ENCODE results near the gene CITED4.

The CITED4 gene

GRCh38 chr1:40834968-40835545 lies 27.1 kb downstream of the CITED4 start:
- DNase-seq (ENCODE audit: low read depth in 3 of 3) = no peak

GRCh38 chr1:40833979-40834378 lies 28.2 kb downstream of the CITED4 start:
- DNase-seq (ENCODE audit: low read depth in 3 of 3) = no peak

DNA sequence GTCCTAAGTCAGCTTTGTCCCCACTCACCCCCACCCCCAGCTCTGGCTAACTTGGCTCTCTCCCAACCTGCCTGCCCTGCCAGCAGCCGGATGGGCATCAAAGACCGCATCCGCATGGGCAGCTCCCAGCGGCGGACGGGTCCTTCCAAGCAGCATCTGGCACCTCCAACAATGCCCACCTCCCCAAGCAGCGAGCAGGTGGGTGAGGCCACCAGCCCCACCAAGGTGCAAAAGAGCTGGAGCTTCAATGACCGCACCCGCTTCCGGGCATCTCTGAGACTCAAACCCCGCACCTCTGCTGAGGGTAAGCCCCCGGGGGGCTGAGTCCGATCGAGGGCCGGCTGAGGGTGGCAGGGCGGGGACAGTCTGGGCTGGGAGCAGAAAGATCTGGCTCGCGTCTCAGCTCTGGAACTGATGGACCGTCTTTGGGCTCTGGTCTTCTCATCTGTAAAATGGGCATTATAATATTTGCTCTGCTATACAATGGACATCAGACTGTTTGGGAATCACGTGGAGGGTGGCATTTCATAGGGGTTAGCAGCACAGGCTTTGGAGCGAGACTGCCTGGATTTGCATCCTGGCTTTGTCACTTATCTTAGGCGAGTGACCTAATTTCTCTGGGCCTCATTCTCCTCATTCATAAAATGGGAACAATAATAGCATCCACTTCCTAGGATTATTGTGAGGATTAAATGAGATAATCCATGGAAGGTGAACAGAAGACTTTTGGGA lies 31.0 kb downstream of the CITED4 start:
- no peak for DNase-seq (ENCODE audit: low read depth in 3 of 3)

DNA sequence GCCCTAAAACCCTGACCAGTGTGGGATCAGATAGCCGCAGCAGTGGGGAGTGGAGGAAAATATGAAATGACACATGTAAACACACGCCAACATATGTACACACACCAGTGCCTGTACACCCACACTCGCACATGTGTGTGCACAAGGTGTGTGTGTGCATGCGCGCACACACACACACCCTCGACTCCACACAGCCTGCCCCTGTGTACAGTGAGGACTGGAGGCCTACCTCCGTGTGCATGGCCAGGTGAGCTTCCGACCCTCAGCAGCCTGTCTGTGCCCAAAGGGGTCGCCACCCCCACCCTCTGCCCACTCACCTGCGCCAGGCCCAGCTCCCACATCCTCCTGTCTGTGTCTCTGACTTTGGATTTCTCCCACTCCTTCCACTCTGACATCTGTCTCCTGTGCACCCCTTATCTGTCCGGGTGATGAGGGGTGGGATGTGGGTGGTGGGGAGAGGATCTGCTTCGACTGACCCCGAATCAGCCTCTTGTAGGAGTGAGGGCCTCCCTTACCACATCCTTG lies 31.7 kb downstream of the CITED4 start:
- DNase-seq (ENCODE audit: low read depth in 3 of 3) = no peak

- DNase-seq (ENCODE audit: low read depth in 3 of 3) = no peak
Measured at GRCh38 chr1:40829631-40830245, 32.4 kb downstream of the CITED4 start.

DNA sequence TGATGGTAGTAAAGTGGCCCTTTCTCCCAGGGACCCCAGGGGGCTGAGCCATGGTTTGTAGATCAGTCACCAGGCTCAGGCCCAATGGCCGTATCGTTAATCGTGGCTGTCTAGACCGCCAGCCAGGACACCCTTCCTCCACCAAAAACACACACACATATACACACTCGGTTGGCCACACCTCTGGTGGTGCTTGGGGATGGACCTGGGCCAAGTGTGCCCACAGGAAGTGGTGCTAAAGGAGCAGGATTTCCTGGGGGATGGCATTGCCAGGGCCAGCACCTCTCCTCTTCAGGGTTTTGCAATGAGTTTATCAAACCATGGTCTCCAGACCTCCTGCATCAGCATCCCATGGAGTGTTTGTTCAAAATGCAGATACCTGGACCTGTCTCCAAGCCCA lies 36.2 kb downstream of the CITED4 start:
- no peak for DNase-seq (ENCODE audit: low read depth in 3 of 3)

DNA sequence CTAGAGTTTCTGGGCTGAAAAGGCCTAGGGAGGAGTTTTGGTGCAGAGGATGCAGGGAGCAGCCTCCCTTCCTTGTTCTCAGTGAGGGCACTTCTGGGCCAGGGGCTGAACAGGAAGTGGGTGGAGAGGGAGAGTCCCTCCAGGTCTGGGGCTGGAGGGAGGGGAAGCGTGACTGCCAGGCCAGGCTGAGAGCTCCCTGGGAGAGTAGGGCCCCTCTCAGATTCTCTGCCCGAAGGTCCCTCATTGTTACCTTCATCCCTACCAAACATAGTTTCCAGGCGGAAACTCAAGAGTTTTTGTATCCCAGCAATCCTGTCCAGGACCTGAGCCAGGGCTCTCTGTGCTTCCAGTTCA lies 36.8 kb downstream of the CITED4 start:
- no peak for DNase-seq (ENCODE audit: low read depth in 3 of 3)

DNA sequence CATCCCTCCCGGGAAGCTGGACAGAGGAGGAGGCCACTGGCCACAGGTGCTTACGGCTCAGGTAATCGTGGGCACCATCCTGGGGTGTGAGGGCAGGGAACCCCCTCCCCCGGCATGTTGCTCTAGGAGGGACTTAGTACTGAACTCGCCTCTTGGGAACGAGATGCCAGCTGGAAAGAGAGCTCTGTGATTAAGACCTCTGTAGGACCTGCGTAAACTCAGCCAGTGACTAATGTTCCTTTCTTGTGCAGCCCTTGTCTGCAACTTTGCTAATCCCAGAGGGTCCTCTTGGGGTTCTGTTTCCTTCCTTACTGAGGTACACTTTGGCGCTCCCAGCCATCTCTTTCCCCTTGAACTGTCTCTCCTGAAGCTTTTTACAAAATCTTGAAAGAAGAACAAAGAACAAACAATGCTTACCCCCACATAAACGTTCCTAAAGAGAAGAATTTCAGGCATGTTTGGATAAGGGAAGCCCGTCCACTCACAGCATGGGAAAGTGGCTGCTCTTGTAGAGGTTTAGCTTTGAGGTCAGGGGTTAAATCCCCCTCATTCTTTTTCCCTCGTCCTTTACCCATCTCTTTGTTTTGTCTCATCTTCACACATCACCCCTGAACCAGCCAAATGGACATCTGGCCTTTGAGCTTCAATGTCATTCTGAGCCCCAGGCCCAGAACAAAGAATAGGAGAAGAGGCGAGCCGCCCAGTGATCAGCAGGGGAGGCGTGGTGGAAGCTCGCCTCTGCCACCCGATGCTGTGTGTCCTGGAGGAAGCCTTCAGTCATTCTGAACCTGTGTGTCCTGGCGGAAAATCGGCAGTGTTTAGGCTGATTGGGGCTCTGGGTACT lies 37.4 kb downstream of the CITED4 start:
- DNase-seq (ENCODE audit: low read depth in 3 of 3) = no peak

DNA sequence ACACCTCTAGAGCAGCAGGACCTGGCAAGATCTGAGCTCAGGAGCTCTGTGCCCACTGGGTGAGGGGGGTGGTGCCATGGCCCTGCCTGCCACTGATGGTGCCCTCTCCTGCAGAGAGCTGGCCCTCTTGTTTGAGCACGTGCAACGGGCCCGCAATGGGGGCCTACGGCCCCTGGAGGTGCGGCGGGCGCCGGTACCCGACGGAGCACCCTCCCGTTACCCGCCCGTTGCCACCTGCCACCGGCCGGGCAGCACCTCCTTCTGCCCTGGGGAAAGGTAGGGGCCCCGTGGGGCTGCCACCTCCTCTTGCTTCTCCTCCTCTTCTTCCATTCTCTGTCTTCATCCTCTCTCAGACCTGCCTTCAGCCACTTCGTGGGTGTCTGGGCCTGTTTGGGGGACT lies 38.2 kb downstream of the CITED4 start:
- DNase-seq (ENCODE audit: low read depth in 3 of 3) = no peak

DNA sequence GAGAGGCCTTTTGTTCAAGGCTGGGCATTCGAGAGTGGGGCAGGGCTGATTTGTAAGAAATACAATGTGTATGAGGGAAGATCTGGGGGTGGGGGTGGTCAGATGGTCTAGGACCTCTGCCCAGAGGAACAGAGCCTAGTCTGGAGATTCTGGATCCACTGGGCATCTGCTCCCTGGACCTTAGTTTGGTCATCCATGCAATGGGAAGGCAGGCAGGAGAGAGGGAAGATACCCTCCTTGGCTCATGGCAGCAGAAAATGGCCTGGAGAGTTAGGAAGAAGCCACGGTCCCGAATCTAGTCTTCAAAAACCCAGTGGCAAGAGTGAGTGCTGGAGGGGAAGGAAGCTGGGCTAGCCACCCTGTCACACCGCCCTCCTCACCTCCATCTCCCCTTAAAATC lies 38.8 kb downstream of the CITED4 start:
- no peak for DNase-seq (ENCODE audit: low read depth in 3 of 3)

GRCh38 chr1:40822890-40823289 lies 39.3 kb downstream of the CITED4 start:
- no peak for DNase-seq (ENCODE audit: low read depth in 3 of 3)

DNA sequence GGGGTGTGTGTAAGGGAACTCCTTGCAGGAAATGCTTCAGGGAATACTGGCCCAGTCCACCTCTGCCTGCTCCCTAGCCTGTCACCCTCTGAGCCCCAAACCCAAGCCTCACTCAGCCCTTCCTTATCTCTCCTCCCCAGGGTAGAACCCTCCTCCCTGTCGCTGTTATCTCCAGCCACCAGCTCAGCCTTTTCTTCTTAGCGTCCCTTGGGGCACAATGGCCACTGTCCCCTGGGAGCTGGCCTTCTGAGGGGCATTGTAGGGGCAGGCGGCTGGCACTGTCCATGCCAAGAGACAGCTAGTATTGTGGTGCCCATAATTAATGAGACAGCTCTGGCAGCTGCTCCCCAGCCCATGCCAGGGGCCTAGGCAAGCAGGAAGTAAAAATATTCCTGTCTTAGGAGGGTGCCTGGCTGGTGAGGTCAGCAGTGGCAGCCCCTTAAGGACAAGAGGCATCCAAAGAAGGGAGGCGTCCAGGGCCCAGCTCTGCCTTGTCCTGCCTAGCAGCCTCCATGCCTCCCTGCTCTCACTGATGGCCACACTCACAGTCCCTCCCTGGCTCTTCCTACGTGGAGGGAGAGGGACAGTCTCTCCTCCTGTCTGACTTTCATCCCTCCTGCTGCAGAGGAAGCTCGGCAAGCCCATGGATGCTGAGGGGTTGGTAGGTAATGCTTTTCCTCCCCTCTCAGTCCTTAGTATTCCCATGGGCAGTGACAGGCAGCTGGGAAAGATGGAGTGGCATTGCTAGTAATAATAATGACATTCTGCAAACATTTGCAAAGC lies 41.1 kb downstream of the CITED4 start:
- DNase-seq (ENCODE audit: low read depth in 3 of 3) = no peak

DNA sequence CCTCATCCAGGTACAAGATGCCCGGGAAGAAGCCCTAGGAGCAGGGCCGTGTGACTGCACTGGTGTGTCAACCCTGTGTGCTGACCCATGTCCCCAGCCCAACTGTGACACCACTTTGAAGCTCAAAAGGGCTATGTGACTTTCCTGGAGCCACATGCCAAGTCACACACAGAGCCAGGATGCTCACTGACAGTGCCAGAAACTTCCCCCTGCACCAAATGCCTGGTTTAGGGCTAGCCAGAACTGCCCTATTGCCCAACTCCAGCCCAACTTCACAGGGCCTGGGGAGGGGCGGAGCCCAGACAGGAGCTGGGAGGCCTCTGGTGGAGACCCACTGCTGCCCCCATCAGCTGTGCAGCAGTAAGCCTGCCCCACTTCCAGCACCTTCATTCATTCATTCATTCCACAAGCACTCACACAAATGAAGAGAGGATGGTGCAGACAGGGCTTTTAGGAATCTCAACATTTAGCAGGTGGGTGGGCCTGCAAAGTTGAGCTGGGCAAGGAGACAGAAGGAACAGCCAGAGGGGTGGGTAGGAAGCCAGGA lies 41.8 kb downstream of the CITED4 start:
- no peak for DNase-seq (ENCODE audit: low read depth in 3 of 3)

GRCh38 chr1:40819101-40819500 lies 43.1 kb downstream of the CITED4 start:
- no peak for DNase-seq (ENCODE audit: low read depth in 3 of 3)

DNA sequence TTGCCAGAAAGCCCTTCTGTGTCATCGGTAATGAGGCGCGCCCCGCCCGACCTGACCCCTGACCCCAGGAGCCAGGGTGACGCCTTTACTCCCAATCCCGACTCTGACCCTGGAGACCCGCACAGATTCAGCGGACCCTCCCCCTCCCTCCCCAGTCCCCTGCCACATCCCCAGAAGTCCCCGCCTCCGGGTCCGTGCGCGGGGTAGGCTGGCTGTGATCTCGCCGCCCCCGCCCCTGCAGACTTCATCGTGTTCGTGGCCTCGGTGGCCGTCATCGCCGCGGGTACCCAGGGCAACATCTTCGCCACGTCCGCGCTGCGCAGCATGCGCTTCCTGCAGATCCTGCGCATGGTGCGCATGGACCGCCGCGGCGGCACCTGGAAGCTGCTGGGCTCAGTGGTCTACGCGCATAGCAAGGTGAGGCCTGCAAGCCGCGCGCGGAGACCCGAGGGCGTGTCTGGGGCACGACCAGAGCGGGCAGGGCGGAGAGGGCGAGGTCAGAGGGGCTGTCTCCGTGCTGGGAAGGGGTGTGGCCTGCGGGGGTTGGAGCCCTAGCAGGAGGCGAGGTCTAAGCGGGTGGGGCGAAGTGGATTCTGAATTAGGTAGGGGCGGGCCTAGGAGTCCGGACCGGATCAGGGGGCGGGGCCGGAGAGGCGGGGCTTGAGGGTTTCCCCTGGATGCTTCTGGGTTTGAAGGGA lies 43.8 kb downstream of the CITED4 start:
- DNase-seq (ENCODE audit: low read depth in 3 of 3) = peak; percentile 65 to 87 (median 67)

DNA sequence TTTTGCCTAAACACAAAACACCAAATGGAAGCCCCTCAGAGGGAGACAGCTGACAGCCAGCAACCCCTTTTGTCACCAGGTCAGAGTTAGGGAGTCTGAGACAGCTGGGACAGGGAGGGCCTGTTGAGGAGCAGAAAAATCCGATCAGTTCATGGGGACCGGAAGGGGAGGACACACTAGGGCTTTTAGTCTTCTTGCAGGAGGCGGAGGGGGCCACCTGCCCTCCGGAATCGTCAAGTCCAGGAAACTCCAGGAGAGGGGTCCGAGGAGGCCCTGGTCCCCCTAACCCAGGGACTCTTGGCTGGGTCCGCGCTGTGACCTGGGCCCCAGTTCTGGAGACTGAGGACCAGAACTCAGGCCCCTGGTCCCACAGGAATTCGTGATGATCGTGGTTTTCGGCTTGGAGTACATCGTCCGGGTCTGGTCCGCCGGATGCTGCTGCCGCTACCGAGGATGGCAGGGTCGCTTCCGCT lies 44.3 kb downstream of the CITED4 start:
- no peak for DNase-seq (ENCODE audit: low read depth in 3 of 3)

DNA sequence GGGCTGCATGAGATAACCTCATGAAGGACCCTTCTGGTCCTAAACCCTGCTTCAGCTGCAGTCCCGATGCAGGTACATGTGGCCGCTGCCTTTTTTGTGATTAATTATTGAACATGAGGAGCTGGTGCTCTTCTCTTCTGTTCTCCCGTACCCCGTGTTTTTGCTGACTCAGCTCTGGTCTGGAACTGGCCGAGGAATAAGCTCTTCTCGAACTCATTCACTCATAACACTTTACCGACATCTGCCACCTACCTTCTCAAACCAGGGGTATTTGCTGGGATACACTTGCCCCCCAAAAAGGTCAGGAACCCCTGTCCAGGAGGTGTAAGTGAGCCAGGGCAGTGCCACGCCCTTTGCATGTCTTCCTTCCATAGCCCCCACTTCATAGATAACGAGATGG lies 46.7 kb downstream of the CITED4 start:
- DNase-seq (ENCODE audit: low read depth in 3 of 3) = no peak

Data from stimulated activated CD4-positive, alpha-beta T cell treated with anti-CD3 and anti-CD28 coated beads, TNF-alpha, amount 100 ng/mL, for 24 hours (primary cell).